ENCODE measurements around the gene RTKN. TPM values are rescaled to one million over a fixed set of nuclear protein-coding genes. Genes with fewer than 3 reads are reported as not detected.
"Not testable (repeated sequence)": the region's sequence is repeated elsewhere in the genome, so short reads cannot be mapped to it uniquely, and the experiment has no call there.

RTKN gene
- total and polyA plus RNA-seq, 2 of the 13 experiments (the other 11 are each of a cell fraction or from before 2014, with no cell fraction given): 159 to 166 TPM

DNA sequence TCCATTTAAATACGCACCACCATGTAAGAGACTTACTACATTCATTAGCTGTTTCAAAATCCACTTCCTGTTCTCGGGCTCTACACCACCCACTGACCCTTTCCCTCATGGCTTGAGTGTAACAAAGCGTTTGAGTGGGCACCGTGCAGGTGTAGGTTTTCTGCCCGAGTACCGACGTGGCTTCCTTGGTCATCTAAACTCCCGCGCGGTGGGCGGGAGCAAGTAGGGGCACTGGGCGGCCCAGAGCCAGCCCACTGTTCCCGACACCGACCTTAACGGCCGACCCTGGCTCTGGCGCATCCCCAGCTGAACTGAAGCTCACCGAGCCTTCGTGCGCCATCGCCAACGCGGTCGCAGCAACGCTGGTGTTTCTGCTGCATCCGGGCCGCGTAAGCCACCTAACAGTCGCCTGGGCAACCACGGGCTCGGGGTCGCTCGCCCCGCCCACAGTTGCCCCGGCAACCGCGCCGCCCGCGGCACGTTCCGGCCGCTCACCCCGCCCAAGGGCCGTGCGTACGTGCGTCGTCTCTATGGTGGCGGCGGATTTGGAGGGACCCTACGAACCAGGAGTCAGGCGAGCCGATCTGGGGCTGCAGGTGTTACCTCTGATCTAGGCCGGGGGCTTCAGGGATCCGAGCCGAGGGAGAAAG, 20.4 kb downstream of the RTKN start, which contains the start of the genes C2orf81 and WDR54 (continued):
- peak; percentile 68; the same call in 1 of the 2 replicates for TF ChIP-seq MYC (CRISPR knock-in tag; IDR thresholded peaks at IDR 0.05; ENCODE audit: borderline replicate concordance)
- TF ChIP-seq KLF13 (CRISPR knock-in tag; IDR thresholded peaks at IDR 0.05): no peak

DNA sequence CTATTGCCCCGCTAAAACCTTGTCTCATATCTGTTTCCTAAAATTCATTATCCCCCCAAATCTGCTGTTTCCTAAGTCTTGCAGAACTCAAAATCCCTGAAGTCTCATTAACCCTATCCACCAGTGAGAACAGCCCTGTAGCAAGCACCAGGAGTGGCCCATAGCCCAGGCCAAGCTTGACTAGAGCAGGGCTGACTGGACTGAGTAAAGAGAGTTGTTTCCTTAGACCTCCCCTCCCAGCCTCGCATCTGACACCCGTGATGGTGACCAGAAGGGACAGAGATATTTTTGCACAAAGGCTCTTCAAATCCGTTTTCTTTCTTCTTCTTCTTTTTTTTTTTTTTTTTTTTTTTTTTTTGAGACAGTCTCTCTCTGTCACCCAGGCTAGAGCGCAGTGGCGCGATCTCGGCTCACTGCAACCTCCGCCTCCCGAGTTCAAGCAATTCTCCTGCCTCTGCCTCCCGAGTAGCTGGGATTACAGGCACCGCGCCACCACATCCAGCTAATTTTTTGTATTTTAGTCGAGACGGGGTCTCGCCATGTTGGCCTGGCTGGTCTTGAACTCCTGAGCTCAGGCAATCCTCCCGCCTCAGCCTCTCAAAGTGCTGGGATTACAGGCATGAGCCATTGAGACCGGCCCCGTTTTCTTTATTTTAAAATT, 21.2 kb downstream of the RTKN start:
- WGBS (ENCODE audit: low lambda C conversion rate): 39% methylated on average over 19 of the region's 19 CpGs
- H3K36me3 ChIP-seq (replicated peaks in 1 of 2; ENCODE audit: control insufficient read depth in 1 of 2, insufficient read depth in 2 of 2, low read length in 2 of 2); H2AFZ ChIP-seq (ENCODE audit: low read length); BruUV-seq (replicated peaks); FAIRE-seq; DNase-seq (ENCODE audit: low spot score); H4K20me1 ChIP-seq (ENCODE audit: insufficient read depth, low read length); in situ Hi-C loops (cut with HindIII; ENCODE audit: extremely low pct_ligation_motif_present, low pct_unique_long_range_greater_than_20kb); ATAC-seq; H3K27ac ChIP-seq (ENCODE audit: extremely low read length, insufficient read depth, low read length); intact Hi-C loops (cut with micrococcal nuclease; ENCODE audit: unreplicated experiment); H3K9ac ChIP-seq (ENCODE audit: insufficient read depth, low read depth, low read length); H3K79me2 ChIP-seq (ENCODE audit: insufficient read depth, low read length); H3K9me3 ChIP-seq (ENCODE audit: low read length): not testable (repeated sequence)
- Histone ChIP-seq H3K4me1 (ENCODE audit: insufficient read depth, low read length) (peaks cover 47% of the 10 kb centered on the region), H3K4me3 (replicated peaks in 1 of 3; ENCODE audit: insufficient read depth in 1 of 3, low read depth in 2 of 3, low read length in 3 of 3) (peak overlapping the region in 2 of 3 experiments; percentile 54 to 75; a peak in 3 of 6 replicates), H3K4me2 (ENCODE audit: low read depth, low read length) (peak overlapping the region; percentile 99), H3K27me3 (ENCODE audit: control insufficient read depth in 1 of 2, insufficient read depth in 2 of 2, low read length in 2 of 2) (peaks cover 0 to 10% of the 10 kb centered on the region in 2 experiments; a peak in 2 of 5 replicates)
- POLR2A ChIA-PET: interaction anchor here (0.7 to 2.4 kb wide), 5 partner anchors 9 to 656 kb away, joined by 4 to 16 read pairs (median 6); partner anchors contain the start of gene WBP1
- CTCF ChIA-PET (ENCODE audit: low intra/inter-chr PET ratio, low total read pairs): interaction anchor here (0.9 kb wide), 1 partner anchor 20 kb away, joined by 3 read pairs; no protein-coding TSS in a partner anchor

DNA sequence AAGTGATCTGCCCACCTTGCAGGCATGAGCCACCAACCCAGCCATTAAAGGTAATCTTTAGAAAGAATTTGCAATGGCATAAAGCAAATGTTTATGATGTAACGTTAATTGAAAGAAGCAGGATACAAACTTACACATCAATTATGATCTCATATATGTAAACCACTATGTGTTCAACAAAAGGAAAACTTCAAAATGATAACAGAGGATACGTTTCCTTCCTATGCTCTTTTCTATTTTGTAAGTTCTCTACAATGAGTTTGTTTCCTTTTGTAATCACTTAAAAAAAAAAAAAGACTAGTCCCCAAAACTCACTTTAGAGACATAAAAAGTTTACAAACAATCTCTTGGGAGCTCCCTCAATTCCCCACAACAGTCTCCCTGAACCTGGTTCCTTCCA, 21.7 kb downstream of the RTKN start:
- DNase-seq (ENCODE audit: low spot score) (no peak), FAIRE-seq (no peak), ATAC-seq (no peak)
- ChIA-PET CTCF (ENCODE audit: low intra/inter-chr PET ratio, low total read pairs) (no interaction called here), POLR2A (interaction anchor here (0.7 kb wide), 1 partner anchor 655 kb away, joined by 4 read pairs; no protein-coding TSS in a partner anchor)
- Histone ChIP-seq H3K27ac (ENCODE audit: extremely low read length, insufficient read depth, low read length) (no peak overlapping the region), H3K9me3 (ENCODE audit: low read length) (no peaks in the 10 kb centered on the region), H3K27me3 (ENCODE audit: control insufficient read depth in 1 of 2, insufficient read depth in 2 of 2, low read length in 2 of 2) (peaks cover 0 to 10% of the 10 kb centered on the region in 2 experiments; a peak in 2 of 5 replicates), H2AFZ (ENCODE audit: low read length) (no peak overlapping the region), H3K9ac (ENCODE audit: insufficient read depth, low read depth, low read length) (no peak overlapping the region), H3K36me3 (replicated peaks in 1 of 2; ENCODE audit: control insufficient read depth in 1 of 2, insufficient read depth in 2 of 2, low read length in 2 of 2) (peaks cover 0 to 3% of the 10 kb centered on the region in 2 experiments; a peak in 1 of 5 replicates), H3K4me1 (ENCODE audit: insufficient read depth, low read length) (peaks cover 41% of the 10 kb centered on the region), H4K20me1 (ENCODE audit: insufficient read depth, low read length) (peaks cover 3% of the 10 kb centered on the region; the same call in 1 of the 2 replicates), H3K4me2 (ENCODE audit: low read depth, low read length) (no peak overlapping the region), H3K4me3 (replicated peaks in 1 of 3; ENCODE audit: insufficient read depth in 1 of 3, low read depth in 2 of 3, low read length in 3 of 3) (no peak overlapping the region), H3K79me2 (ENCODE audit: insufficient read depth, low read length) (no peaks in the 10 kb centered on the region)
- in situ Hi-C loops (cut with HindIII; ENCODE audit: extremely low pct_ligation_motif_present, low pct_unique_long_range_greater_than_20kb) (no loop called here), intact Hi-C loops (cut with micrococcal nuclease; ENCODE audit: unreplicated experiment) (no loop called here)
- no peak for TF ChIP-seq ONECUT2 (CRISPR knock-in tag; IDR thresholded peaks at IDR 0.05)
- no peak for TF ChIP-seq KLF9 (CRISPR knock-in tag; IDR thresholded peaks at IDR 0.05; ENCODE audit: low read depth)
- TF ChIP-seq U2AF1 (optimal IDR thresholded peaks at IDR 0.05; ENCODE audit: low read depth, low read length): no peak
- no peak for TF ChIP-seq ZNF850 (CRISPR knock-in tag; conservative IDR thresholded peaks at IDR 0.05)
- no peak for TF ChIP-seq TRIM24 (CRISPR knock-in tag; IDR thresholded peaks at IDR 0.05)
- TF ChIP-seq ZNF224 (CRISPR knock-in tag; IDR thresholded peaks at IDR 0.05): no peak
- peak; percentile 6; the same call in 1 of the 2 replicates for TF ChIP-seq ATF7 (IDR thresholded peaks at IDR 0.05)
- TF ChIP-seq ATF7 (CRISPR knock-in tag; IDR thresholded peaks at IDR 0.05): no peak
- no peak for TF ChIP-seq ZNF484 (CRISPR knock-in tag; IDR thresholded peaks at IDR 0.05; ENCODE audit: borderline replicate concordance, low read depth)
- WGBS (ENCODE audit: low lambda C conversion rate): 72% methylated on average over 2 of the region's 2 CpGs
- no TSS peak for BruUV-seq (replicated peaks)
